Mesothelial cell of epicardium (in vitro differentiated cells): ENCODE measurements around the gene NFIB. TPM values are rescaled to one million over a fixed set of nuclear protein-coding genes. Genes with fewer than 3 reads are reported as not detected.

ENCODE experiments used
- DNase-seq, 2 experiments: peaks; one replicate each; pipeline ENCODE4 v3.0.0; 2021; ENCODE audit warnings: low spot score in 2 of 2; ENCODE audit not compliant: unreplicated experiment in 2 of 2
- H3K27ac Mint-ChIP-seq: 2 replicates; pipeline ENCODE4 v1.8.0; 2021; ENCODE audit warnings: mixed read lengths
- H3K27me3 Mint-ChIP-seq: 2 replicates; pipeline ENCODE4 v1.8.0; 2021; ENCODE audit warnings: low read depth, mixed read lengths
- H3K36me3 Mint-ChIP-seq: 2 replicates; pipeline ENCODE4 v1.8.0; 2021; ENCODE audit warnings: mixed read lengths
- H3K4me1 Mint-ChIP-seq: 2 replicates; pipeline ENCODE4 v1.8.0; 2021; ENCODE audit warnings: mixed read lengths
- H3K4me3 Mint-ChIP-seq: 2 replicates; pipeline ENCODE4 v1.8.0; 2021; ENCODE audit warnings: mild to moderate bottlenecking, moderate library complexity, mixed read lengths
- H3K9me3 Mint-ChIP-seq: 2 replicates; pipeline ENCODE4 v1.8.0; 2021; ENCODE audit warnings: mixed read lengths
- total RNA-seq: library from RNA; stranded (reverse); gene quantifications from 3 replicates; pipeline ENCODE4 v1.2.1, GENCODE V29; 2021
- TF ChIP-seq, protein P1 (sequence below): fragments of 200-600 bp; sonication (generic); IDR thresholded peaks from one replicate; pipeline ENCODE4 v1.5.0; 2021; ENCODE audit warnings: antibody characterized with exemption; ENCODE audit not compliant: unreplicated experiment

Gene NFIB
- total RNA-seq, 1 donor from 2014 or later = 230 TPM

- H3K36me3 Mint-ChIP-seq = peaks cover 28% of the 10 kb centered on the region
- H3K9me3 Mint-ChIP-seq = no peaks in the 10 kb centered on the region
- DNase-seq = no peak
- H3K4me3 Mint-ChIP-seq = no peak overlapping the region
- TF ChIP-seq, protein P1, sequence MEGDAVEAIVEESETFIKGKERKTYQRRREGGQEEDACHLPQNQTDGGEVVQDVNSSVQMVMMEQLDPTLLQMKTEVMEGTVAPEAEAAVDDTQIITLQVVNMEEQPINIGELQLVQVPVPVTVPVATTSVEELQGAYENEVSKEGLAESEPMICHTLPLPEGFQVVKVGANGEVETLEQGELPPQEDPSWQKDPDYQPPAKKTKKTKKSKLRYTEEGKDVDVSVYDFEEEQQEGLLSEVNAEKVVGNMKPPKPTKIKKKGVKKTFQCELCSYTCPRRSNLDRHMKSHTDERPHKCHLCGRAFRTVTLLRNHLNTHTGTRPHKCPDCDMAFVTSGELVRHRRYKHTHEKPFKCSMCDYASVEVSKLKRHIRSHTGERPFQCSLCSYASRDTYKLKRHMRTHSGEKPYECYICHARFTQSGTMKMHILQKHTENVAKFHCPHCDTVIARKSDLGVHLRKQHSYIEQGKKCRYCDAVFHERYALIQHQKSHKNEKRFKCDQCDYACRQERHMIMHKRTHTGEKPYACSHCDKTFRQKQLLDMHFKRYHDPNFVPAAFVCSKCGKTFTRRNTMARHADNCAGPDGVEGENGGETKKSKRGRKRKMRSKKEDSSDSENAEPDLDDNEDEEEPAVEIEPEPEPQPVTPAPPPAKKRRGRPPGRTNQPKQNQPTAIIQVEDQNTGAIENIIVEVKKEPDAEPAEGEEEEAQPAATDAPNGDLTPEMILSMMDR = no peak
- peaks cover 38% of the 10 kb centered on the region for H3K4me1 Mint-ChIP-seq
- H3K27ac Mint-ChIP-seq = no peak overlapping the region
- H3K27me3 Mint-ChIP-seq = no peaks in the 10 kb centered on the region
Observed at GRCh38 chr9:14151451-14151850, 162.5 kb downstream of the NFIB start.

- Mint-ChIP-seq H3K9me3 (no peaks in the 10 kb centered on the region), H3K4me1 (peaks cover 23% of the 10 kb centered on the region), H3K27me3 (no peaks in the 10 kb centered on the region), H3K27ac (no peak overlapping the region), H3K36me3 (peaks cover 38% of the 10 kb centered on the region), H3K4me3 (no peak overlapping the region)
- TF ChIP-seq, protein P1 = no peak
- no peak for DNase-seq
Observed at GRCh38 chr9:14148501-14149103, 165.3 kb downstream of the NFIB start.

DNA sequence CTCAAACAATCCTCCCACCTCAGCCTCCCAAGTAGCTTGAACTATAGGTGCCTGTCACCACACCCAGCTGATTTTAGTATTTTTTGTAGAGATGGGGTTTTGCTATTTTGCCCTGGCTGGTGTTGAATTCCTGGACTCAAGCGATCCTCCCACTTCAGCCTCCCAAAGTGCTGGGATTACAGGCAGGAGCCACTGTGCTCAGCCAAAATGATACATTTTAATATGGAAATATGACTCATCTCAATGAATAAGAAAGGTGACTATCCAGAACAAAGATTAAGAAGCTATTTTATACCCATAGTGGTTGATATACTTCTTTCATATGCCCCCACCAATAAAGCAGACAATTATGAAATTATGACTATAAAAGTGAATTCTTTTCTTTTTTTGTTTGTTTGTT, 166.2 kb downstream of the NFIB start:
- H3K4me3 Mint-ChIP-seq = no peak overlapping the region
- no peak for DNase-seq
- H3K36me3 Mint-ChIP-seq = peaks cover 38% of the 10 kb centered on the region
- H3K9me3 Mint-ChIP-seq = no peaks in the 10 kb centered on the region
- H3K27me3 Mint-ChIP-seq = no peaks in the 10 kb centered on the region
- TF ChIP-seq, protein P1 = no peak
- no peak overlapping the region for H3K27ac Mint-ChIP-seq
- peaks cover 16% of the 10 kb centered on the region for H3K4me1 Mint-ChIP-seq

DNA sequence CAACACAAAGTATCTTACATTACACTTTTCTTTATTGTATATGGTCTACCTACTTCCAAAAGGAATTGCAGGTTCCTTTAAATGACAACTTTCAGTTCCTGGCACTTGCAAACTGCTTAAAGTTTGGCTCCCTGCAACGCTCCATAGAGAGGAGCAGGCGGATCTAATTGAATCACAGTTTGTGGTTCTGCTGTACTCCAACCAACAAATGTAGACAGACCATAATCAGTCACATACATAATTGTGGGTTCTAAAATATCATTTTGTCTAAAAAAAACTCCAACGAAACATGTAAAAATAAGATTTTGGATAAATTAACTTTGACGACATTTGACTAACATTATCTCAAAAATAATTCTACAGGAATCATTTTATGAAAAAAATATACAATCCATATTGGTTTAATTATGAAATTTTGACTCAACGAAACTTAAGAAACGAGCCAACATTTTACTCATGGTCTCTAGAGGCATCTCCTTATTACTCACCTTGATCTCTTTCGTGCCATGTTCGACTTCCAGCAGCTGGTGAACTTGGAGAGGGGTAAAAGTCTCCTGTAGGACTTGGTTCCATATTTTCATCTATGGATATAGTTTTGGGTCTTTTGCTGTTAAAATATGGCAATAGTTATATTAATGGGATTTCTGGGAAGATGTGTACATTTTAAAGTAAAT, 167.6 kb downstream of the NFIB start:
- H3K4me1 Mint-ChIP-seq = peaks cover 6% of the 10 kb centered on the region

DNA sequence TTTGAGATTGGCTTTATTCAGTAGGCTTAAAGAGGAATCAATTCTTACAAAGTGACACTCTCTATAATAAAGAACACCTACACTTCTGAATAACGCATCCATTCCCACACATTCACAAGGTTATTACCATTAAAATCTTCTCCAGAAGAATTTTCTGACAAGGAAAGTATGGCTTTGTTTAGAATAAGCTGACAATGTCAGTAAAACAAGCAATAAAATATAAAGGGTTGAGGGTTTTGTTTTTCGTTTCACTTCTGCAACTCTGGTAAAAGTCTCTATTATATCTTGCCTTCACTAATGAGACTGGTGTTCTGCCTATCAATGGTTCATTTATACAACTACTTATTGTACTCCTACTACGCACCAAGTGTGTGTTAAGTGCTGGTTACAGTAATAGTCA, 169.7 kb downstream of the NFIB start:
- DNase-seq = no peak
- Mint-ChIP-seq H3K4me3 (no peak overlapping the region), H3K27ac (peak overlapping the region; percentile 28), H3K27me3 (no peaks in the 10 kb centered on the region), H3K36me3 (peaks cover 29% of the 10 kb centered on the region), H3K4me1 (peaks cover 6% of the 10 kb centered on the region), H3K9me3 (peaks cover 5% of the 10 kb centered on the region)
- TF ChIP-seq, protein P1 = no peak

More for the DNA sequence above, 167.6 kb downstream of the NFIB start:
- DNase-seq = no peak
- TF ChIP-seq, protein P1 = no peak
- Mint-ChIP-seq H3K27me3 (no peaks in the 10 kb centered on the region), H3K9me3 (peaks cover 5% of the 10 kb centered on the region), H3K4me3 (no peak overlapping the region), H3K27ac (no peak overlapping the region), H3K36me3 (peaks cover 45% of the 10 kb centered on the region)
